ENCODE results near the gene FBRS. TPM values are rescaled to one million over a fixed set of nuclear protein-coding genes. Genes with fewer than 3 reads are reported as not detected.

Gene FBRS
- total and polyA plus RNA-seq, 2 of the 13 experiments (the other 11 are each of a cell fraction or from before 2014, with no cell fraction given), result 13.7 to 16.2 TPM

DNA sequence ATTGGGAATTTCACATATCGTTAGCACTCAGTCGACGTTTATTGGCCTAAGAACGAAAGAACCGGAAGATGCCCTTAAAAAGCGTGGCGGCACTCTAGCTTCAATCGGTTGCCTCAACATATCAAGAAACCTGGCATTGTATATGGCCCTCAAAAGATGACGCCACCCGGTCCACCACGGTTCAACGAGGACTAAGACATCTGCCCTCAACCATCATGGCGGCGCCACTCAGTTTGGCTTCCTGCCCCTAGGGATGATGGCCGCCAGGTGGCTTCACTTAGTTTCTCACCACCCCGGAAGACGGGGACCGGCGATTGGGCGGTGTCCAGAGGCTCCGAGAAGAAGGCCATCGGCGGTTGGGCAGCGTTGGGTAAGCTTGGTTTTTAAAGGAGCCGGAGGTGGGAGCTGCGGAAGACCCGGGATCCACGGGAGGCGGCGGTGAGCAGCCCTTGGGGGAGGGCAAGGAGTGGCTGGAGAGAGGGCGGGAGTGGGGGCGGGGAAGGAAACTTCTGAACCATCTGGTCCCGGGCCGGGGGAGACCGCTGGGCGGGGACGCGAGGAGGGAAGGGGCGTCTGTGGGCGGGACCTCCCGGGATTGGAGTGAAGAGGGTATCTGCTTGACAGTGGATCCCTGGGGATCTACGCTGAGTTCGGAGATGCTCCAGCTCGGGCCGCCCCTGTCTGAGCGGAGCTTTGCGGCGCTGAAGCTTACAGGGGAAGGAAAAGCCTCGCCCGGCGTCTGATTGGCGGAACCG is 7.7 kb upstream of the FBRS start, which contains the start of gene PRR14 (continued):
- TF ChIP-seq ZNF232 (CRISPR knock-in tag; IDR thresholded peaks at IDR 0.05; ENCODE audit: borderline replicate concordance), result peak; percentile 39; the same call in 1 of the 2 replicates
- TF ChIP-seq SPEN (CRISPR knock-in tag; IDR thresholded peaks at IDR 0.05; ENCODE audit: low read depth), result peak; percentile 83
- TF ChIP-seq SIX1 (CRISPR knock-in tag; IDR thresholded peaks at IDR 0.05; ENCODE audit: borderline replicate concordance), result no peak
- TF ChIP-seq, protein P1, sequence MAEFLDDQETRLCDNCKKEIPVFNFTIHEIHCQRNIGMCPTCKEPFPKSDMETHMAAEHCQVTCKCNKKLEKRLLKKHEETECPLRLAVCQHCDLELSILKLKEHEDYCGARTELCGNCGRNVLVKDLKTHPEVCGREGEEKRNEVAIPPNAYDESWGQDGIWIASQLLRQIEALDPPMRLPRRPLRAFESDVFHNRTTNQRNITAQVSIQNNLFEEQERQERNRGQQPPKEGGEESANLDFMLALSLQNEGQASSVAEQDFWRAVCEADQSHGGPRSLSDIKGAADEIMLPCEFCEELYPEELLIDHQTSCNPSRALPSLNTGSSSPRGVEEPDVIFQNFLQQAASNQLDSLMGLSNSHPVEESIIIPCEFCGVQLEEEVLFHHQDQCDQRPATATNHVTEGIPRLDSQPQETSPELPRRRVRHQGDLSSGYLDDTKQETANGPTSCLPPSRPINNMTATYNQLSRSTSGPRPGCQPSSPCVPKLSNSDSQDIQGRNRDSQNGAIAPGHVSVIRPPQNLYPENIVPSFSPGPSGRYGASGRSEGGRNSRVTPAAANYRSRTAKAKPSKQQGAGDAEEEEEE (CRISPR knock-in tag; IDR thresholded peaks at IDR 0.05; ENCODE audit: borderline replicate concordance), result no peak; the same call in 1 of the 2 replicates
- TF ChIP-seq, protein P2, sequence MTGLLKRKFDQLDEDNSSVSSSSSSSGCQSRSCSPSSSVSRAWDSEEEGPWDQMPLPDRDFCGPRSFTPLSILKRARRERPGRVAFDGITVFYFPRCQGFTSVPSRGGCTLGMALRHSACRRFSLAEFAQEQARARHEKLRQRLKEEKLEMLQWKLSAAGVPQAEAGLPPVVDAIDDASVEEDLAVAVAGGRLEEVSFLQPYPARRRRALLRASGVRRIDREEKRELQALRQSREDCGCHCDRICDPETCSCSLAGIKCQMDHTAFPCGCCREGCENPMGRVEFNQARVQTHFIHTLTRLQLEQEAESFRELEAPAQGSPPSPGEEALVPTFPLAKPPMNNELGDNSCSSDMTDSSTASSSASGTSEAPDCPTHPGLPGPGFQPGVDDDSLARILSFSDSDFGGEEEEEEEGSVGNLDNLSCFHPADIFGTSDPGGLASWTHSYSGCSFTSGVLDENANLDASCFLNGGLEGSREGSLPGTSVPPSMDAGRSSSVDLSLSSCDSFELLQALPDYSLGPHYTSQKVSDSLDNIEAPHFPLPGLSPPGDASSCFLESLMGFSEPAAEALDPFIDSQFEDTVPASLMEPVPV (CRISPR knock-in tag; IDR thresholded peaks at IDR 0.05), result peak; percentile 73
- TF ChIP-seq, protein P3, sequence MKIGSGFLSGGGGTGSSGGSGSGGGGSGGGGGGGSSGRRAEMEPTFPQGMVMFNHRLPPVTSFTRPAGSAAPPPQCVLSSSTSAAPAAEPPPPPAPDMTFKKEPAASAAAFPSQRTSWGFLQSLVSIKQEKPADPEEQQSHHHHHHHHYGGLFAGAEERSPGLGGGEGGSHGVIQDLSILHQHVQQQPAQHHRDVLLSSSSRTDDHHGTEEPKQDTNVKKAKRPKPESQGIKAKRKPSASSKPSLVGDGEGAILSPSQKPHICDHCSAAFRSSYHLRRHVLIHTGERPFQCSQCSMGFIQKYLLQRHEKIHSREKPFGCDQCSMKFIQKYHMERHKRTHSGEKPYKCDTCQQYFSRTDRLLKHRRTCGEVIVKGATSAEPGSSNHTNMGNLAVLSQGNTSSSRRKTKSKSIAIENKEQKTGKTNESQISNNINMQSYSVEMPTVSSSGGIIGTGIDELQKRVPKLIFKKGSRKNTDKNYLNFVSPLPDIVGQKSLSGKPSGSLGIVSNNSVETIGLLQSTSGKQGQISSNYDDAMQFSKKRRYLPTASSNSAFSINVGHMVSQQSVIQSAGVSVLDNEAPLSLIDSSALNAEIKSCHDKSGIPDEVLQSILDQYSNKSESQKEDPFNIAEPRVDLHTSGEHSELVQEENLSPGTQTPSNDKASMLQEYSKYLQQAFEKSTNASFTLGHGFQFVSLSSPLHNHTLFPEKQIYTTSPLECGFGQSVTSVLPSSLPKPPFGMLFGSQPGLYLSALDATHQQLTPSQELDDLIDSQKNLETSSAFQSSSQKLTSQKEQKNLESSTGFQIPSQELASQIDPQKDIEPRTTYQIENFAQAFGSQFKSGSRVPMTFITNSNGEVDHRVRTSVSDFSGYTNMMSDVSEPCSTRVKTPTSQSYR (CRISPR knock-in tag; IDR thresholded peaks at IDR 0.05; ENCODE audit: borderline replicate concordance), result peak; percentile 87; the same call in 1 of the 2 replicates
- TF ChIP-seq, protein P4, sequence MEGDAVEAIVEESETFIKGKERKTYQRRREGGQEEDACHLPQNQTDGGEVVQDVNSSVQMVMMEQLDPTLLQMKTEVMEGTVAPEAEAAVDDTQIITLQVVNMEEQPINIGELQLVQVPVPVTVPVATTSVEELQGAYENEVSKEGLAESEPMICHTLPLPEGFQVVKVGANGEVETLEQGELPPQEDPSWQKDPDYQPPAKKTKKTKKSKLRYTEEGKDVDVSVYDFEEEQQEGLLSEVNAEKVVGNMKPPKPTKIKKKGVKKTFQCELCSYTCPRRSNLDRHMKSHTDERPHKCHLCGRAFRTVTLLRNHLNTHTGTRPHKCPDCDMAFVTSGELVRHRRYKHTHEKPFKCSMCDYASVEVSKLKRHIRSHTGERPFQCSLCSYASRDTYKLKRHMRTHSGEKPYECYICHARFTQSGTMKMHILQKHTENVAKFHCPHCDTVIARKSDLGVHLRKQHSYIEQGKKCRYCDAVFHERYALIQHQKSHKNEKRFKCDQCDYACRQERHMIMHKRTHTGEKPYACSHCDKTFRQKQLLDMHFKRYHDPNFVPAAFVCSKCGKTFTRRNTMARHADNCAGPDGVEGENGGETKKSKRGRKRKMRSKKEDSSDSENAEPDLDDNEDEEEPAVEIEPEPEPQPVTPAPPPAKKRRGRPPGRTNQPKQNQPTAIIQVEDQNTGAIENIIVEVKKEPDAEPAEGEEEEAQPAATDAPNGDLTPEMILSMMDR (CRISPR knock-in tag; IDR thresholded peaks at IDR 0.05), result peak; percentile 49; the same call in 1 of the 2 replicates
- TF ChIP-seq, protein P5, sequence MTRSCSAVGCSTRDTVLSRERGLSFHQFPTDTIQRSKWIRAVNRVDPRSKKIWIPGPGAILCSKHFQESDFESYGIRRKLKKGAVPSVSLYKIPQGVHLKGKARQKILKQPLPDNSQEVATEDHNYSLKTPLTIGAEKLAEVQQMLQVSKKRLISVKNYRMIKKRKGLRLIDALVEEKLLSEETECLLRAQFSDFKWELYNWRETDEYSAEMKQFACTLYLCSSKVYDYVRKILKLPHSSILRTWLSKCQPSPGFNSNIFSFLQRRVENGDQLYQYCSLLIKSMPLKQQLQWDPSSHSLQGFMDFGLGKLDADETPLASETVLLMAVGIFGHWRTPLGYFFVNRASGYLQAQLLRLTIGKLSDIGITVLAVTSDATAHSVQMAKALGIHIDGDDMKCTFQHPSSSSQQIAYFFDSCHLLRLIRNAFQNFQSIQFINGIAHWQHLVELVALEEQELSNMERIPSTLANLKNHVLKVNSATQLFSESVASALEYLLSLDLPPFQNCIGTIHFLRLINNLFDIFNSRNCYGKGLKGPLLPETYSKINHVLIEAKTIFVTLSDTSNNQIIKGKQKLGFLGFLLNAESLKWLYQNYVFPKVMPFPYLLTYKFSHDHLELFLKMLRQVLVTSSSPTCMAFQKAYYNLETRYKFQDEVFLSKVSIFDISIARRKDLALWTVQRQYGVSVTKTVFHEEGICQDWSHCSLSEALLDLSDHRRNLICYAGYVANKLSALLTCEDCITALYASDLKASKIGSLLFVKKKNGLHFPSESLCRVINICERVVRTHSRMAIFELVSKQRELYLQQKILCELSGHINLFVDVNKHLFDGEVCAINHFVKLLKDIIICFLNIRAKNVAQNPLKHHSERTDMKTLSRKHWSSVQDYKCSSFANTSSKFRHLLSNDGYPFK (CRISPR knock-in tag; IDR thresholded peaks at IDR 0.05; ENCODE audit: borderline replicate concordance), result peak; percentile 79; the same call in 1 of the 2 replicates
- TF ChIP-seq ZNF451 (CRISPR knock-in tag; IDR thresholded peaks at IDR 0.05), result no peak
- TF ChIP-seq ZNF101 (CRISPR knock-in tag; IDR thresholded peaks at IDR 0.05; ENCODE audit: borderline replicate concordance, low read depth), result no peak
- TF ChIP-seq ZNF225 (CRISPR knock-in tag; IDR thresholded peaks at IDR 0.05), result 0 out of 2 replicates have a peak, but pooled peaks have one; percentile 11
- TF ChIP-seq STAG1 (CRISPR knock-in tag; IDR thresholded peaks at IDR 0.05), result no peak
- no peak for TF ChIP-seq ZNF251 (CRISPR knock-in tag; IDR thresholded peaks at IDR 0.05)
- TF ChIP-seq, protein P6, sequence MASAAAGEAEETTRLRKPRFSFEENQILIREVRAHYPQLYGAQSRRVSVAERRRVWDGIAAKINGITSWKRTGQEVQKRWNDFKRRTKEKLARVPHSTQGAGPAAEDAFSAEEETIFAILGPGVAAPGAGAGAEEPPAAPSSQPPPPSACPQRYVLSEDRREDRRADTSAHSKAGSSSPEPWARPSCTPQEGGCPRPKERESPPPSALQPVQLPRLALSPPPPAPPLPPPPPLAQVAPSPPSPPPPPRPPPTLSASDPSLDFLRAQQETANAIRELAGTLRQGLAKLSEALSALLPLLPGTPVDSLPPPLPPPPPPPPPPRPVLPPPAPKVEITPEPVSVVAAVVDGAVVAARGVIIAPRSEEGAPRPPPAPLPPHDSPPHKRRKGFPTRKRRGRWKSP (CRISPR knock-in tag; IDR thresholded peaks at IDR 0.05), result peak; percentile 30; the same call in 1 of the 2 replicates
